GM12873 (cell line): Measurements from ENCODE around the gene TAOK1.

Experiments
- CTCF ChIP-seq: IDR thresholded peaks from 2 replicates; pipeline ENCODE4 v1.5.1; 2012; ENCODE audit warnings: low read depth, mild to moderate bottlenecking, moderate library complexity, low read length, control low read depth; ENCODE audit not compliant: insufficient read depth; ENCODE audit errors: missing control alignments

The TAOK1 gene

GRCh38 chr17:29588562-29589411, 198.6 kb downstream of the TAOK1 start:
- peak; percentile 8 for TF ChIP-seq CTCF

GRCh38 chr17:29589524-29590410, 199.6 kb downstream of the TAOK1 start, which contains the start of gene GIT1:
GIT1 (minus strand) TSS chr17:29589648; CDS start chr17:29589378, 270 bp downstream.
- no peak for TF ChIP-seq CTCF

GRCh38 chr17:29590411-29591145, 200.4 kb downstream of the TAOK1 start:
- TF ChIP-seq CTCF: peak; percentile 5

- no peak for TF ChIP-seq CTCF
These were observed 201.1 kb downstream of the TAOK1 start for GRCh38 chr17:29591146-29591736.

GRCh38 chr17:29591737-29592608, 201.8 kb downstream of the TAOK1 start:
- peak; percentile 94 for TF ChIP-seq CTCF

GRCh38 chr17:29592850-29593551, 202.8 kb downstream of the TAOK1 start, which contains the start of gene ANKRD13B:
ANKRD13B (plus strand) TSS chr17:29593132; CDS start chr17:29593622, 490 bp downstream.
- TF ChIP-seq CTCF: no peak
